Mucosa of descending colon (tissue), 3 donors: ENCODE results near the gene PPP2R2D. TPM values are rescaled to one million over a fixed set of nuclear protein-coding genes. Genes with fewer than 3 reads are reported as not detected.

Experiments
- ATAC-seq: fragments of 200-7000 bp; cut with Tn5 transposase; one replicate; pipeline ENCODE4 v1.9.1; 2020; ENCODE audit warnings: mild to moderate bottlenecking, moderate library complexity
- DNase-seq, 3 donors: peaks; one replicate each; pipeline ENCODE4 v3.0.0-alpha.2; 2020
- H3K36me3 ChIP-seq: fragments of 200-600 bp; one replicate; pipeline ENCODE4 v1.8.0; 2021; ENCODE audit warnings: low read depth, mild to moderate bottlenecking
- H3K4me1 ChIP-seq: fragments of 200-600 bp; one replicate; pipeline ENCODE4 v1.8.0; 2021; ENCODE audit warnings: low read depth, mild to moderate bottlenecking
- H3K4me3 ChIP-seq: fragments of 200-600 bp; one replicate; pipeline ENCODE4 v1.8.0; 2021; ENCODE audit warnings: mild to moderate bottlenecking
- H3K9me3 ChIP-seq: fragments of 200-600 bp; one replicate; pipeline ENCODE4 v1.8.0; 2021; ENCODE audit warnings: mild to moderate bottlenecking
- CTCF ChIP-seq: fragments of 200-600 bp; IDR thresholded peaks from one replicate; pipeline ENCODE4 v1.8.0; 2022; ENCODE audit warnings: antibody characterized with exemption, mild to moderate bottlenecking
- intact Hi-C, 2 donors: fragments of 100-400 bp; cut with DNase I in 1 of 2; cut with micrococcal nuclease in 1 of 2; formaldehyde crosslinking; loops; one replicate each; pipeline versions ENCODE4 v1.11.0 to v1.11.1; 2022; cut with DNase I, micrococcal nuclease
- total RNA-seq, 3 donors: library from RNA; stranded (reverse); fragmentation: NEBNext Ultra II Directional in 2 of 3; extraction: Animal tissue kit (Norgen Biotek cat#: 25700) in 2 of 3; gene quantifications; one replicate each; pipeline versions ENCODE4 v1.2.1 to v1.2.4, GENCODE V29; 2021 to 2023
- donor health status: DM: no; HTN: no; CAD: no; lungs with moderate emphysema.
- donor health status: DM: no; HTN: no; CAD: no.
- donor health status: DM: no; HTN: yes; CAD: no.

Gene PPP2R2D
- total RNA-seq, 3 donors from 2014 or later = 27.8 to 34.4 (median 33.9) TPM

GRCh38 chr10:131926743-131927595 lies 26.2 kb downstream of the PPP2R2D start:
- no peak overlapping the region for H3K4me3 ChIP-seq
- intact Hi-C loops = no loop called here
- DNase-seq = no peak
- peaks cover 7% of the 10 kb centered on the region for H3K9me3 ChIP-seq
- no peaks in the 10 kb centered on the region for H3K36me3 ChIP-seq
- ATAC-seq = no peak
- peaks cover 7% of the 10 kb centered on the region for H3K4me1 ChIP-seq
- no peak for TF ChIP-seq CTCF

GRCh38 chr10:131928248-131929095 lies 27.7 kb downstream of the PPP2R2D start:
- intact Hi-C loops = no loop called here

GRCh38 chr10:131929122-131929845 lies 28.5 kb downstream of the PPP2R2D start:
- Histone ChIP-seq H3K4me3 (no peak overlapping the region), H3K9me3 (peaks cover 7% of the 10 kb centered on the region), H3K36me3 (no peaks in the 10 kb centered on the region), H3K4me1 (peaks cover 17% of the 10 kb centered on the region)
- ATAC-seq = no peak
- no peak for DNase-seq
- TF ChIP-seq CTCF = no peak
- intact Hi-C loops = no loop called here

More at GRCh38 chr10:131928248-131929095, 27.7 kb downstream of the PPP2R2D start:
- peaks cover 7% of the 10 kb centered on the region for H3K9me3 ChIP-seq
- no peak for TF ChIP-seq CTCF
- H3K4me3 ChIP-seq = no peak overlapping the region
- DNase-seq (no peak), ATAC-seq (no peak)
- H3K36me3 ChIP-seq = no peaks in the 10 kb centered on the region
- peaks cover 16% of the 10 kb centered on the region for H3K4me1 ChIP-seq

GRCh38 chr10:131930150-131930549 lies 29.3 kb downstream of the PPP2R2D start:
- TF ChIP-seq CTCF = no peak
- ATAC-seq (no peak), DNase-seq (no peak)
- peaks cover 1% of the 10 kb centered on the region for H3K9me3 ChIP-seq
- no peaks in the 10 kb centered on the region for H3K36me3 ChIP-seq
- no peak overlapping the region for H3K4me3 ChIP-seq
- intact Hi-C loops = no loop called here
- peaks cover 17% of the 10 kb centered on the region for H3K4me1 ChIP-seq

GRCh38 chr10:131930586-131931330 lies 29.9 kb downstream of the PPP2R2D start:
- intact Hi-C loops = no loop called here
- DNase-seq (no peak), ATAC-seq (no peak)
- Histone ChIP-seq H3K36me3 (no peaks in the 10 kb centered on the region), H3K9me3 (no peaks in the 10 kb centered on the region), H3K4me3 (no peak overlapping the region), H3K4me1 (peaks cover 17% of the 10 kb centered on the region)
- no peak for TF ChIP-seq CTCF
